ENCODE data around the gene IGF2R.

Gene IGF2R

GRCh38 chr6:160128125-160128683 lies 159.3 kb downstream of the IGF2R start:
- TF ChIP-seq CTCF (IDR thresholded peaks at IDR 0.05; ENCODE audit: extremely low read depth, missing control alignments), result no peak
- no peak for DNase-seq (ENCODE audit: low spot score)

GRCh38 chr6:160128879-160129516 lies 160.1 kb downstream of the IGF2R start:
- TF ChIP-seq CTCF (IDR thresholded peaks at IDR 0.05; ENCODE audit: extremely low read depth, missing control alignments), result no peak
- no peak for DNase-seq (ENCODE audit: low spot score)

- no peak for TF ChIP-seq CTCF (IDR thresholded peaks at IDR 0.05; ENCODE audit: extremely low read depth, missing control alignments)
- no peak for DNase-seq (ENCODE audit: low spot score)
These were observed 161.2 kb downstream of the IGF2R start for GRCh38 chr6:160129881-160130615.

GRCh38 chr6:160130729-160131484 lies 162.0 kb downstream of the IGF2R start:
- TF ChIP-seq CTCF (IDR thresholded peaks at IDR 0.05; ENCODE audit: extremely low read depth, missing control alignments), result no peak
- DNase-seq (ENCODE audit: low spot score), result no peak

- no peak for TF ChIP-seq CTCF (IDR thresholded peaks at IDR 0.05; ENCODE audit: extremely low read depth, missing control alignments)
- no peak for DNase-seq (ENCODE audit: low spot score)
These were observed 162.9 kb downstream of the IGF2R start for GRCh38 chr6:160131636-160132296.

- no peak for DNase-seq (ENCODE audit: low spot score)
- no peak for TF ChIP-seq CTCF (IDR thresholded peaks at IDR 0.05; ENCODE audit: extremely low read depth, missing control alignments)
These were observed 163.4 kb downstream of the IGF2R start for GRCh38 chr6:160132297-160132637.
